ENCODE measurements around the gene IFRD2. TPM values are rescaled to one million over a fixed set of nuclear protein-coding genes. Genes with fewer than 3 reads are reported as not detected.
"Not testable (repeated sequence)": the region's sequence is repeated elsewhere in the genome, so short reads cannot be mapped to it uniquely, and the experiment has no call there.

The IFRD2 gene
- total and polyA plus RNA-seq, 2 experiments from 2014 or later: 41.4 to 71.6 TPM

DNA sequence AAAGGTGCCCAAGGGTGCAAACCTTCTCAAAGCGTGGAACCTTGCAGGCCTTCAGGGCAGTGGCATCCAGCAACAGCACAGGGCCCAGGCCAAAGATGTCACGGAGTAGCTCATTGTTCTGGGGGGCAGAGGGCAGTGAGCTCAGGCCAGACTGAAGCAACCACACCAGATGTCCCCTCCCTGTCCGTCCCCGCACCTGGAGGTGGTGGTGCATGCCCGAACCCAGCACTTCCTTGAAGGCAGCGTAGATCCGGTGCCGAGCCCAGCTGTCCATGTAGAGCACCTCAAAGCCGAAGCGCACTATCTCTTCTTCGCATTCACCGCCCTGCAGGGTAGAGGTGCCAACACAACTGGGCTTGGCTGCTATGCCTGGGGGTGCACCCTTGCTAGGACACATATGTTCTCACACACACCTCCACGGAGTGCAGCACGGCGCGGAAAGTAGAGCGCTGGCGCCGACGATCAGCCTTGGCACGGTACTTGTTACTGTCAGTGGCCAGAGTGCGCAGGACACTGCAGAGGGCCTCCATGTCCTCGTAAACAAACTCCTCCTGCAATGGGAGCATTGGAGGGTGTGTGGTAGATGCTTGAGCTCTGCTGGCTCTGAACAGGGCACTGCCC lies 3.7 kb downstream of the IFRD2 start:
- Histone ChIP-seq H3K4me1 (ENCODE audit: insufficient read depth) (peaks cover 15% of the 10 kb centered on the region), H3K36me3 (replicated peaks; ENCODE audit: insufficient read depth, low read depth) (no peaks in the 10 kb centered on the region), H2AFZ (no peak overlapping the region), H3K27me3 (no peaks in the 10 kb centered on the region), H3K4me3 (no peak overlapping the region), H3K4me2 (no peak overlapping the region), H4K20me1 (ENCODE audit: insufficient read depth, poor library complexity, severe bottlenecking) (no peaks in the 10 kb centered on the region), H3K9me2 (replicated peaks; ENCODE audit: insufficient read depth) (no peaks in the 10 kb centered on the region), H3K9me3 (ENCODE audit: low read depth) (no peaks in the 10 kb centered on the region), H3K79me2 (peaks cover 16% of the 10 kb centered on the region), H3K27ac (no peak overlapping the region)
- TF ChIP-seq, protein P1, sequence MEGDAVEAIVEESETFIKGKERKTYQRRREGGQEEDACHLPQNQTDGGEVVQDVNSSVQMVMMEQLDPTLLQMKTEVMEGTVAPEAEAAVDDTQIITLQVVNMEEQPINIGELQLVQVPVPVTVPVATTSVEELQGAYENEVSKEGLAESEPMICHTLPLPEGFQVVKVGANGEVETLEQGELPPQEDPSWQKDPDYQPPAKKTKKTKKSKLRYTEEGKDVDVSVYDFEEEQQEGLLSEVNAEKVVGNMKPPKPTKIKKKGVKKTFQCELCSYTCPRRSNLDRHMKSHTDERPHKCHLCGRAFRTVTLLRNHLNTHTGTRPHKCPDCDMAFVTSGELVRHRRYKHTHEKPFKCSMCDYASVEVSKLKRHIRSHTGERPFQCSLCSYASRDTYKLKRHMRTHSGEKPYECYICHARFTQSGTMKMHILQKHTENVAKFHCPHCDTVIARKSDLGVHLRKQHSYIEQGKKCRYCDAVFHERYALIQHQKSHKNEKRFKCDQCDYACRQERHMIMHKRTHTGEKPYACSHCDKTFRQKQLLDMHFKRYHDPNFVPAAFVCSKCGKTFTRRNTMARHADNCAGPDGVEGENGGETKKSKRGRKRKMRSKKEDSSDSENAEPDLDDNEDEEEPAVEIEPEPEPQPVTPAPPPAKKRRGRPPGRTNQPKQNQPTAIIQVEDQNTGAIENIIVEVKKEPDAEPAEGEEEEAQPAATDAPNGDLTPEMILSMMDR (IDR thresholded peaks at IDR 0.05; ENCODE audit: poor library complexity): no peak
- no peak for TF ChIP-seq EZH2phosphoT487 (IDR thresholded peaks at IDR 0.05; ENCODE audit: low read depth, severe bottlenecking, unreplicated experiment)
- TF ChIP-seq EZH2 (IDR thresholded peaks at IDR 0.05; ENCODE audit: borderline replicate concordance): no peak
- 97% methylated on average over 23 of the region's 23 CpGs for WGBS (ENCODE audit: low lambda C conversion rate, missing lambda C conversion rate)
- no peak for DNase-seq (ENCODE audit: low spot score)

DNA sequence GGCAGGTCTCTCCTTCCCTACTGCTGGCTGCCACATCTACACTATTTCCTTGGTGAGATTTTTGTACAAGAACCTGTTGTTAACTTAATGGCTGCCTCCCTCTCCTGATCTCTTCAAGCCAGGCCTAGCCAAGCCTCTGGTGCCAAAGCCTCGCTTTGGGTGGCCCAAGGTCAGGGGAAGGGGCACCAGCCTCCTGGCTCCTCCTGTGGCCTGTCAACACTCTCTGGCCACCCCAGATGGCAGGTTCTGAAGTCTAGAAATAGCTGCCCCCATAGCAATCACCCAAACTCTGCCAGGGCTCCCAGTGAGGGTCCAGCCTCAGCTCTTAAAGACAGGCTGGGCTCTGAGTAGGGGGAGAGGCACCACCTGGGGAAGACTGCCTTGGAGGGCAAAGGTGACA lies 5.0 kb downstream of the IFRD2 start:
- Histone ChIP-seq H3K27ac (no peak overlapping the region), H3K4me3 (no peak overlapping the region), H3K79me2 (peaks cover 16% of the 10 kb centered on the region), H3K9me2 (replicated peaks; ENCODE audit: insufficient read depth) (no peaks in the 10 kb centered on the region), H3K9me3 (ENCODE audit: low read depth) (no peaks in the 10 kb centered on the region), H3K27me3 (no peaks in the 10 kb centered on the region), H3K4me2 (no peak overlapping the region), H4K20me1 (ENCODE audit: insufficient read depth, poor library complexity, severe bottlenecking) (no peaks in the 10 kb centered on the region), H3K4me1 (ENCODE audit: insufficient read depth) (peaks cover 8% of the 10 kb centered on the region), H2AFZ (no peak overlapping the region), H3K36me3 (replicated peaks; ENCODE audit: insufficient read depth, low read depth) (no peaks in the 10 kb centered on the region)
- TF ChIP-seq EZH2phosphoT487 (IDR thresholded peaks at IDR 0.05; ENCODE audit: low read depth, severe bottlenecking, unreplicated experiment): no peak
- TF ChIP-seq, protein P1 (IDR thresholded peaks at IDR 0.05; ENCODE audit: poor library complexity): no peak
- no peak for TF ChIP-seq EZH2 (IDR thresholded peaks at IDR 0.05; ENCODE audit: borderline replicate concordance)
- DNase-seq (ENCODE audit: low spot score): no peak
- 95% methylated on average over 1 of the region's 1 CpG for WGBS (ENCODE audit: low lambda C conversion rate, missing lambda C conversion rate)

DNA sequence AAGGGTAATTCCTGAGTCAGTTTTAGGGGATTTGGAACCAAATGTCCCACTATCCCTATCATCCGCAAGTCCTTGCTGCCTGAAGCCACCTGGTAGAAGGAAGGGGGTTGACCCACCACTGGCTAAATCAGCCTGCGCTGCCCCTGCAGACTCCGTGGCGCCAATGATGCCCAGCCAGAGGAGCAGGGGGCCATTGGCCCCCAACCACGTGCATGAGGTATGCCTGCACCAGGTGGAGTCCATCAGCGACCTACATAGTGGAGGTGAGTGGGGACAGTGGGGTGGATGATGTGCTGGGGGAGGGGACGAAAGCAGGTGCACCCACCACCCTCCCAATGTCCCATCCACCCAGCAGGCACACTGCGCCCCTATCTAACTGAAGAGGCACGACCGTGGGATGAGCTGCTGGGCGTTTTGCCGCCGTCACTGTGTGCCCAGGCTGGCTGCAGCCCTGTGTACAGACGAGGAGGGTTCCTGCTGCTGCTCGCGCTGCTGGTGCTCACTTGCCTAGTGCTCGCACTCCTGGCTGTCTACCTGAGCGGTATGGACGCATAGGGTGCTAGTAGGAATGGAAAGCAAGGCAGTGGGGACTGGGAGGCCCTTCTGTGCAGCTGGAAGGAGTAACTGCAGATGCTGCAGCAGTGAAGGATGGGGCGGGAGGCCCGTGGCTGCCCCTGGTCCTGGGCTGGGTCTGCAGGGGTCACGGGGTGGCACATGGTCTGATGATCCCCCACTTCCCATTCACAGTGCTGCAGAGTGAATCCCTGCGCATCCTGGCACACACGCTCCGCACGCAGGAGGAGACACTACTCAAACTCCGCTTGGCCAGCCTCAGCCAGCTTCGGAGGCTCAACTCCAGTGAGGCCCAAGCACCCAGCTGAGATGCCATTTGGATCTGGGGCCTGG lies 5.7 kb downstream of the IFRD2 start:
- Histone ChIP-seq H3K79me2 (peaks cover 10% of the 10 kb centered on the region), H3K9me2 (replicated peaks; ENCODE audit: insufficient read depth) (no peaks in the 10 kb centered on the region), H3K4me3 (no peak overlapping the region), H3K27me3 (no peaks in the 10 kb centered on the region), H3K9me3 (ENCODE audit: low read depth) (no peaks in the 10 kb centered on the region), H4K20me1 (ENCODE audit: insufficient read depth, poor library complexity, severe bottlenecking) (no peaks in the 10 kb centered on the region), H3K36me3 (replicated peaks; ENCODE audit: insufficient read depth, low read depth) (no peaks in the 10 kb centered on the region), H2AFZ (no peak overlapping the region), H3K27ac (no peak overlapping the region), H3K4me1 (ENCODE audit: insufficient read depth) (peaks cover 7% of the 10 kb centered on the region), H3K4me2 (no peak overlapping the region)
- TF ChIP-seq EZH2 (IDR thresholded peaks at IDR 0.05; ENCODE audit: borderline replicate concordance) (no peak), EZH2phosphoT487 (IDR thresholded peaks at IDR 0.05; ENCODE audit: low read depth, severe bottlenecking, unreplicated experiment) (no peak)
- TF ChIP-seq, protein P1 (IDR thresholded peaks at IDR 0.05; ENCODE audit: poor library complexity): no peak
- no peak for DNase-seq (ENCODE audit: low spot score)
- 96% methylated on average over 27 of the region's 28 CpGs for WGBS (ENCODE audit: low lambda C conversion rate, missing lambda C conversion rate)

GRCh38 chr3:50284121-50284520 lies 8.1 kb downstream of the IFRD2 start:
- not testable (repeated sequence) for H3K9me3 ChIP-seq (ENCODE audit: low read depth); H3K27me3 ChIP-seq; H3K4me1 ChIP-seq (ENCODE audit: insufficient read depth); DNase-seq (ENCODE audit: low spot score); H3K27ac ChIP-seq; H4K20me1 ChIP-seq (ENCODE audit: insufficient read depth, poor library complexity, severe bottlenecking); H3K36me3 ChIP-seq (replicated peaks; ENCODE audit: insufficient read depth, low read depth); H3K4me2 ChIP-seq; H3K79me2 ChIP-seq; H2AFZ ChIP-seq; H3K4me3 ChIP-seq; H3K9me2 ChIP-seq (replicated peaks; ENCODE audit: insufficient read depth)
- WGBS (ENCODE audit: low lambda C conversion rate, missing lambda C conversion rate): 87% methylated on average over 6 of the region's 6 CpGs
